BLaER1 (cell line): ENCODE data around the gene LMX1B.

Experiments used
- H3K27ac ChIP-seq: shearing (Covaris generic); formaldehyde crosslinking; 2 replicates; pipeline ENCODE4 v1.8.1; 2022
- H3K27me3 ChIP-seq: shearing (Covaris generic); formaldehyde crosslinking; 2 replicates; pipeline ENCODE4 v1.8.1; 2022
- H3K36me3 ChIP-seq: shearing (Covaris generic); formaldehyde crosslinking; 2 replicates; pipeline ENCODE4 v1.8.1; 2022
- H3K4me1 ChIP-seq: shearing (Covaris generic); formaldehyde crosslinking; 2 replicates; pipeline ENCODE4 v1.8.1; 2022
- H3K4me2 ChIP-seq: shearing (Covaris generic); formaldehyde crosslinking; 2 replicates; pipeline ENCODE4 v1.8.1; 2022
- H3K4me3 ChIP-seq: shearing (Covaris generic); formaldehyde crosslinking; 2 replicates; pipeline ENCODE4 v1.8.1; 2022
- H3K9ac ChIP-seq: shearing (Covaris generic); formaldehyde crosslinking; 2 replicates; pipeline ENCODE4 v1.8.1; 2022
- H3K9me3 ChIP-seq: shearing (Covaris generic); formaldehyde crosslinking; 2 replicates; pipeline ENCODE4 v1.8.1; 2022
- H4K20me1 ChIP-seq: shearing (Covaris generic); formaldehyde crosslinking; 2 replicates; pipeline ENCODE4 v1.8.1; 2022
- Cebpa-rat ChIP-seq: shearing (Covaris generic); IDR thresholded peaks from 2 replicates; pipeline ENCODE4 v1.8.1; 2022

Gene LMX1B

DNA sequence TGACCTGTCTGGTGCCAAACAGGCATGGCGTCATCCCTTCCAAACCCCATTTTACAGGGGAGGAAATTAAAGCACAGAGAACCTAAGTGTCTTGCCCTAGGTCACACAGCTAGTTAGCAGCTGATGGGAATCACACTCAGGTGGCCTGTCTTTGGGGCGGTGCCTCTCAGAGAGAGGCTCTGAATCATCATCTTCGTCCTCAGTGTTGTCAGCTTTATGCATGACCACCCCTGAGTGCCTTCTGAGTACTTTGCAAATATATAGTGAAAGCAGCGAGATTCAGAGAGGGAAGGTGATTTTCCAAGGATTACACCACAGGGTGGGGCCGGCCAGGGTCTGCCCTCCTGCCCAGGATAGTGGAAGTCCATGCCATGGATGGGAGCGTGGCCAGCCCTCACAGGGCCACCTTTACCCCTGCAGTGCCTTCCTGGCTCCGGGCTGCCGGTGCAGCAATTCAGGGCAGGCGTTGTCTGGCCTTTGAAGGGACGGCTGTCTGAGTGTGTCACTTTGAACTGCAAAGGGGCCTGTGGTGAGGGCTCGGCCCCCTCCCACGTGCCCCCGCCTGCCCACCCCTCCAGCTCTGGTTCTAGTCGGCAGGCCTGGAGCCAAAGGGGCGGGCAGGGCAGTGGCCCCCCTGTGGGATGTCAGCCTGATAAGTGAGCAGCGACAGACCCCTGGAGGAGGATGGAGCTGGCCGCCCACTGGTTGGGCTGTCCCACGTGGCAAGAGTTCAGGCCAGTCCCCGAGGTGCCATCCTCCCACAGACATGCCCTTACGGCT is 16.9 kb downstream of the LMX1B start:
- Histone ChIP-seq H3K27me3 (peaks cover 100% of the 10 kb centered on the region), H3K4me2 (peak overlapping the region; percentile 48)
- no peak for TF ChIP-seq Cebpa-rat

DNA sequence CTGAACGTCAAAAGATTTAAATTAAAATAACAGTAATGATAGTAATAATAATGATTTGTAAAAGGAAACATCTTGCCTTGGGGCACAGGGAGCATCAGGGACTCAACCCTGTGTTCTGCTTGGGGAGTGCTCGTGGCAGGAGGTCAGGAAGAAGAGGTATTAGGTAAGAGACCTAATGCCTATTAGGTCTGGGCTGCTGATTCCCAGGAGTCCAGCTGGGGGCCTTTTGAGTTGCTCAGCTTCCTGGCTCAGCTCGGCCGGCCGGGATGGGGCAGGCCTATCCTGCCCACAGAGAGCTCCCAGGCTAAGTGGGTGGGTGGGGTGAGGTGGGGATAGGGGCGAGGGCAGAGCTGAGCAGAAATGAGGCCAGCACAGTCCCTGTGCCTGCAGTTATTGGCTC is 17.5 kb downstream of the LMX1B start:
- Histone ChIP-seq H4K20me1 (peaks cover 77% of the 10 kb centered on the region), H3K4me3 (no peak overlapping the region), H3K9me3 (peaks cover 9% of the 10 kb centered on the region; the same call in 1 of the 2 replicates), H3K27me3 (peaks cover 100% of the 10 kb centered on the region), H3K9ac (no peak overlapping the region), H3K27ac (no peak overlapping the region), H3K36me3 (no peaks in the 10 kb centered on the region), H3K4me1 (peaks cover 11% of the 10 kb centered on the region), H3K4me2 (peak overlapping the region; percentile 48; the same call in 1 of the 2 replicates)
- TF ChIP-seq Cebpa-rat, result no peak

More for the DNA sequence above, 16.9 kb downstream of the LMX1B start:
- Histone ChIP-seq H3K4me3 (no peak overlapping the region), H3K4me1 (peaks cover 17% of the 10 kb centered on the region), H3K36me3 (no peaks in the 10 kb centered on the region), H3K27ac (no peak overlapping the region), H3K9me3 (peaks cover 9% of the 10 kb centered on the region; the same call in 1 of the 2 replicates), H3K9ac (no peak overlapping the region), H4K20me1 (peaks cover 83% of the 10 kb centered on the region)

DNA sequence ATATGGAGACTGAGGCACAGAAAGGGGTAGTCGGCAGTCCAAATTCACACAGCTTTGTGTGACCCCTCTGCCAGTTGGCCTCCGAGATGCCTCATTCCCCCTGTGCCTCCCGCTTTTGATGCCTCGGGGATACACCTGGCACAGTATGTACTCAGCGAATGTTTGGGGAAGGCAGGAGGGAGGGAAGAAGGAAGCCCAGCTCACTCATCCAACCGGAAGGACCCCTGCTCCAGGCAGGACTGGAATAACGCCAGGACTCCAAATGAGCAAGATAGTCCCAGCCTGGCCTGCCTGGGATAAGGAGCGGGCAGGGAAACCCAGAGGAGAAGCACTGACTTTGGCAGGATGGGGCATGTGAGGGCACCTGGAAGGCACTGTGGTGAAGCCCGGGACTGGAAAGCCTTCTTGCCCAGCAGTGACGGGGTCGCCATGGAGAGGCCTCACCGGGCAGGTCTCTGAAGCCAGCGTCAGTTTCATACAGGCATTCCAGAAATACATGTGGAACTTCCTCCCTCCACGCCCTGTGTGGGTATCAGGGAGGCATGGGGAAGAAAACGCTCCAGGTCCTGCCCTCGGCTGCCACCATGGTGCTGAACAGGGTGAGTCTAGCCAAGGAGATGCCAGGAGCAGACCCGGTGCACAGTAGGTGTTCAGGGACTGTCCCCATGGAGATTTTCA is 20.3 kb downstream of the LMX1B start:
- peaks cover 100% of the 10 kb centered on the region for H3K27me3 ChIP-seq
- no peaks in the 10 kb centered on the region for H3K9me3 ChIP-seq
- H3K4me3 ChIP-seq, result no peak overlapping the region
- H3K4me1 ChIP-seq, result peaks cover 19% of the 10 kb centered on the region
- peaks cover 77% of the 10 kb centered on the region for H4K20me1 ChIP-seq
- TF ChIP-seq Cebpa-rat, result no peak
- H3K9ac ChIP-seq, result no peak overlapping the region
- no peak overlapping the region for H3K27ac ChIP-seq
- H3K36me3 ChIP-seq, result no peaks in the 10 kb centered on the region
- no peak overlapping the region for H3K4me2 ChIP-seq

DNA sequence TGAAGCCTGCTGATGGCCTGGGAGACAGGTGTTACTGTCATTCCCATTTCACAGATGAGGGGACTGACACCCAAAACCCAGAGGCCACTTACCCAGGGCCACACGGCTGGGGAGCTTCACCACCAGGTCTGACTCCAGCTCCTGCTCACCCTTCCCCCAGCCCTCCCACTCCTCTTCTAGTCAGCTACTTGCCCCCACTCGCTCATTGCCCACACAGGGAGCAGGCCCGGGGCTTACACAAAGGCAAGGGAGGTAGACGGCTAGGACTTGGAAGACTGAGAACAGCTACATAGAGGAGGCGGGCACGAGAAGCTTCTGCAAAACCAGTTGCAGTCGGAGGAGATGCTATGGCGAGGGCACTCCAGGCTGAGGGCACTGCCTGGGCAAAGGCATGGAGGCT is 21.3 kb downstream of the LMX1B start:
- H4K20me1 ChIP-seq, result peaks cover 80% of the 10 kb centered on the region
- no peak for TF ChIP-seq Cebpa-rat
- H3K9me3 ChIP-seq, result no peaks in the 10 kb centered on the region

DNA sequence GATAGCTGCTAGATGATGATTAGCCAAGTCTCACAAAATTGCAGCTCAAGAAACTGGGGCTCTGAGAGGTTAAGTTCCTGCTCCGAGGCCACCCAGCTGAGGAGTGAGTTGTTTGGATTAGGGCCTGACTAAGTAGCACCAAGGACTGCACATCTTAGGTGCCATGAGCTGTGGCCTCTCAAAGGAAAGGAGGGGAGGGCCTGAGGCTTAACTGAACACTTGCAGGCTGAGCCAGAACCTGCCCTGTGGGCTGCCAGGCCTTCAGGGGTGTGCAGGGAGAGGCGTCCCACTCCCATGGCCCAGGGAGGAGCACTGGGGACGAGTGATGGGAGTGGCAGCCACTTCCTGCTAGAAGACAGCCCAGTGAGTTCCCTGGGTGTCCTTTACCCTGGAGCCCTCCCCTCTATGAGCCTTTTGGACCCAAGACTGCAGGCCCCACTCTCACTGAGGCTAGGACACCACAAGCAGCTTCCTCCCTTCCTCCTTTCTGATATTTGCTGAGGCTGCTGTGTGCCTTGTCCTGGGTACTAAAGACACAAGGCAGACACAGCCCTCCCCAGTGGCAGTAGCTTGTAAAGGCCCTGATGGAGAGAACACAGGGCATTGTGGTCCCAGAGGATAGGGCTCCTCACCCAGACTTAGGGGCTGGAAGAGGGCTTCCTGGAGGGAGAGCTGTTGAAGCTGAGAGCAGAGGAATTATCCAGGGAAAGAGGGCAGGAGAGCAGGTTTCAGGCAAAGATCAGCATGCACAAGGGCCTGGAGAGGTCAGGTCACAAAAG is 22.1 kb downstream of the LMX1B start:
- Histone ChIP-seq H3K9ac (no peak overlapping the region), H3K27ac (no peak overlapping the region), H3K27me3 (peaks cover 100% of the 10 kb centered on the region), H3K4me3 (no peak overlapping the region), H3K4me2 (no peak overlapping the region), H3K36me3 (no peaks in the 10 kb centered on the region), H3K9me3 (no peaks in the 10 kb centered on the region), H3K4me1 (peaks cover 12% of the 10 kb centered on the region), H4K20me1 (peaks cover 80% of the 10 kb centered on the region)
- TF ChIP-seq Cebpa-rat, result no peak

More for the DNA sequence above, 21.3 kb downstream of the LMX1B start:
- Histone ChIP-seq H3K27me3 (peaks cover 100% of the 10 kb centered on the region), H3K4me1 (peaks cover 19% of the 10 kb centered on the region), H3K4me3 (no peak overlapping the region), H3K36me3 (no peaks in the 10 kb centered on the region), H3K9ac (no peak overlapping the region), H3K4me2 (no peak overlapping the region), H3K27ac (no peak overlapping the region)

DNA sequence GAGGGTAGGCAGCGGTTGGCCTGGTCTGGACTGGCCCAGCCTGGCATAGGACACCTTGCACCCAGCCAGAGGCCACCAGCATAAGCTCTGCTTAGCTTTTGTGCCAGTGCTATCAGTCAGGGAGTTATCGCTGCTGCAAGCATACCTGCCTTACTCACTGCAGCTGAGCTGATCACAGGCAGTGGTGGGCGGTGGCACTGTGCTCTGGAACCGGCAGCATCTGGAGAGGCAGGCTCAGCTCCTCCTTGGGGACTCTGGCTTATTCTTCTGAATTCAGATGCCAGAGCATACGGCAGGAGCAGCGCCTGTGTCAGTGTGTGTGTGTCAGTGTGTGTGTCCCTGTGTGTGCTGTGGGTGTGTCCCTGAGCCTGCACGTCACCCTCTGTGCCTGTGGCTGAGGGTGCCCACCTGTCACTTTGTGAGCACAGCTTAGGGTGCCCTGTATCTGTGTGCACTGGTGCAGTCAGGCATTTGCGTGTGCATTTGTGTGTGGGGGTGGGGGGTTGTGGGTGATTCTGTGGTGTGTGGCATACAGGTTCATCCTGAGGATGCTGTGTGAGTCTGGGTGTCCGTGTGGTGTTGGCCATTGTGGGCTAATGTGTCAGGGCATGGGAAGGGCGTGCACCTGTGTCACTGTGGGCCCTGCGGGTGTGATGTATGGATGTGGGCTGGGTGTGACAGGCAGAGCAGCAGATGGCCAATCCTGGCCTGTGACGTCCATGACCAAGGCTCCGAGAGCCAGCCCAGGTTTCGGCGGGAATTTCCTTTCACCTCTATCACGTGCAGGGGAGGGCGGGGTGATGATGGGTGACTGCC is 23.5 kb downstream of the LMX1B start:
- no peaks in the 10 kb centered on the region for H3K36me3 ChIP-seq
- TF ChIP-seq Cebpa-rat, result no peak

DNA sequence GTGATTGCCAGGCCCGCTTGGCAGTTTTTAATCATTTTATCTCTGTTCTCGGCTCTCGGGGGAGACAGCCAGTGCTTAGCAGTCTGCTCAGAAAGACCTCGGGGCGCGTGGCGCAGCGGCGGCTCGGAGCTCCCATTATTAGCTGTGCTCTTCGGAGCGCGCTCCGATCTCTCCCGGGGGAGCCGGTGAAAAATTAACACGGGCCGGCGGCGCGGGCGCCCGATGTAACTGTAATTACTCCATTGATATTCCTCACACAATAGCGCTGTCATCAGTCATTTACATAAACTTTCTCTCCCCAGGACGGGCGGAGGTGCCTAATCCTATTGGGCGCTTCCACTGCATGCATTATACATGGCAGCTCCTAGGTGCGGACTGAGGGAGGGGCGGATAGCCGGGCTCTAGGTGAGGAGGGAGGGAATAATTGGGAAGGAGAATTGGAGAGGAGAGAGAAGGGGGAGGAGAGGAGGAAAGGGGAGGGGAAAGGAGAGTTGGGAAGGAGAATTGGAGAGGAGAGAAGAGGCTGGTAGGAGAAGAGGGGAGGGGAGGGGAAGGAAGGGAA is 24.9 kb downstream of the LMX1B start:
- Histone ChIP-seq H3K9me3 (no peaks in the 10 kb centered on the region), H3K9ac (no peak overlapping the region), H4K20me1 (peaks cover 72% of the 10 kb centered on the region), H3K4me2 (peak overlapping the region; percentile 32), H3K36me3 (no peaks in the 10 kb centered on the region), H3K27me3 (peaks cover 100% of the 10 kb centered on the region), H3K4me1 (peaks cover 9% of the 10 kb centered on the region; the same call in 1 of the 2 replicates), H3K27ac (no peak overlapping the region), H3K4me3 (no peak overlapping the region)
- TF ChIP-seq Cebpa-rat, result no peak

More for the DNA sequence above, 23.5 kb downstream of the LMX1B start:
- H3K4me1 ChIP-seq, result peaks cover 9% of the 10 kb centered on the region; the same call in 1 of the 2 replicates
- no peak overlapping the region for H3K4me2 ChIP-seq
- no peak overlapping the region for H3K9ac ChIP-seq
- H3K4me3 ChIP-seq, result no peak overlapping the region
- no peak overlapping the region for H3K27ac ChIP-seq
- H3K27me3 ChIP-seq, result peaks cover 100% of the 10 kb centered on the region
- H4K20me1 ChIP-seq, result peaks cover 84% of the 10 kb centered on the region
- no peaks in the 10 kb centered on the region for H3K9me3 ChIP-seq

DNA sequence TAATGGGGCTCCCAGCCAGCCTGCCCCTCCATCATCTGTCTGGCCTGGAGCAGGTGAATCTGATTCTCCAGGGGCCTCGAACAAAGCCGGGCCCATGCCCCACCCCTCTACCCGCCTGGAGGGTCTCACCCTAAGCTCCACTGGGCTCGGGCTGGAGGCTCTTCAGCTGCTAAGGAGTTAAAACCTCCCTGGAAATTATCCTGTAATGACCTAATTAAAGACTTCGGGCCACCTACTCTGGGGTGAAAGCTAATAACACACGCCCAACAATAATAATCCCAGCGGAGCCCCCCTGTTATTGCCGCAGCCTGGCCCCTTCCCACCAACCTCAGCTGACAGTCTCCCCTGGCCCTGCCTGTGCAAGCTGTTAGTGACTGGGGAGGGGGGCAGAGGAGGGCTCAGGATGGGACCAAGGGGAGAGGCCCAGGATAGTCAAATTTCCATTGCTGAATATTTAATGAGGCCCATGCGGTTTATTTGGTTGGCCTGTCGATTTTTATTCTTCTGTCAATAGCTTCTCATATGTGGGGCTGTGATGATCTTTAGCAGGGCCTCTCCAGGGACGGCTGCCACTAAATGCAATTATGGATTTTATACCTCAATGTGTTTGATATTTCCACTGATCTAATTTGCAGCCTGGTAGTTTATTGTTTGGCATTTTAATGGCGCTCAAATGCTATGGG is 25.7 kb downstream of the LMX1B start:
- Histone ChIP-seq H3K27me3 (peaks cover 100% of the 10 kb centered on the region), H3K27ac (no peak overlapping the region), H3K4me1 (peaks cover 9% of the 10 kb centered on the region; the same call in 1 of the 2 replicates), H4K20me1 (peaks cover 69% of the 10 kb centered on the region), H3K9ac (no peak overlapping the region), H3K36me3 (no peaks in the 10 kb centered on the region), H3K4me3 (no peak overlapping the region), H3K4me2 (no peak overlapping the region), H3K9me3 (no peaks in the 10 kb centered on the region)
- no peak for TF ChIP-seq Cebpa-rat
